ENCODE data around the gene AP2A2. TPM values are rescaled to one million over a fixed set of nuclear protein-coding genes. Genes with fewer than 3 reads are reported as not detected.

Gene AP2A2
- total RNA-seq, 1 experiment from 2014 or later, result 62.0 TPM

- Histone ChIP-seq H3K4me3 (ENCODE audit: low read depth, low read length, poor library complexity, severe bottlenecking) (no peak overlapping the region), H3K27ac (ENCODE audit: low read depth, low read length, poor library complexity, severe bottlenecking) (no peak overlapping the region), H3K9me3 (ENCODE audit: low read depth, low read length, poor library complexity, severe bottlenecking) (no peaks in the 10 kb centered on the region), H3K36me3 (ENCODE audit: insufficient read depth, low read length, poor library complexity, severe bottlenecking) (peaks cover 4% of the 10 kb centered on the region), H3K4me1 (ENCODE audit: insufficient read depth, low read length, poor library complexity, severe bottlenecking) (no peaks in the 10 kb centered on the region), H3K27me3 (replicated peaks; ENCODE audit: insufficient read depth, low read depth, low read length, poor library complexity) (no peaks in the 10 kb centered on the region)
- POLR2A ChIA-PET (ENCODE audit: low non-redundant PET), result no interaction called here
- no peak for DNase-seq (ENCODE audit: low spot score)
- BruUV-seq (replicated peaks), result no TSS peak
- intact Hi-C loops (cut with micrococcal nuclease; ENCODE audit: unreplicated experiment), result no loop called here
- TF ChIP-seq CTCF (conservative IDR thresholded peaks at IDR 0.05; ENCODE audit: low read depth, low read length) (no peak), EZH2 (IDR thresholded peaks at IDR 0.05; ENCODE audit: borderline replicate concordance, low read depth, low read length, poor library complexity, severe bottlenecking) (no peak)
- CTCF ChIA-PET, result no interaction called here
Observed at GRCh38 chr11:993632-994167, 68.0 kb downstream of the AP2A2 start.

- Histone ChIP-seq H3K27ac (ENCODE audit: low read depth, low read length, poor library complexity, severe bottlenecking) (no peak overlapping the region), H3K9me3 (ENCODE audit: low read depth, low read length, poor library complexity, severe bottlenecking) (no peaks in the 10 kb centered on the region), H3K36me3 (ENCODE audit: insufficient read depth, low read length, poor library complexity, severe bottlenecking) (peaks cover 2% of the 10 kb centered on the region), H3K4me1 (ENCODE audit: insufficient read depth, low read length, poor library complexity, severe bottlenecking) (no peaks in the 10 kb centered on the region), H3K27me3 (replicated peaks; ENCODE audit: insufficient read depth, low read depth, low read length, poor library complexity) (no peaks in the 10 kb centered on the region), H3K4me3 (ENCODE audit: low read depth, low read length, poor library complexity, severe bottlenecking) (no peak overlapping the region)
- BruUV-seq (replicated peaks), result no TSS peak
- POLR2A ChIA-PET (ENCODE audit: low non-redundant PET), result no interaction called here
- CTCF ChIA-PET, result no interaction called here
- TF ChIP-seq CTCF (conservative IDR thresholded peaks at IDR 0.05; ENCODE audit: low read depth, low read length), result no peak
- TF ChIP-seq EZH2 (IDR thresholded peaks at IDR 0.05; ENCODE audit: borderline replicate concordance, low read depth, low read length, poor library complexity, severe bottlenecking), result no peak
- no peak for DNase-seq (ENCODE audit: low spot score)
- intact Hi-C loops (cut with micrococcal nuclease; ENCODE audit: unreplicated experiment), result no loop called here
Observed at GRCh38 chr11:995044-995751, 69.5 kb downstream of the AP2A2 start.

GRCh38 chr11:995752-996420 lies 70.2 kb downstream of the AP2A2 start:
- Histone ChIP-seq H3K4me1 (ENCODE audit: insufficient read depth, low read length, poor library complexity, severe bottlenecking) (no peaks in the 10 kb centered on the region), H3K27ac (ENCODE audit: low read depth, low read length, poor library complexity, severe bottlenecking) (no peak overlapping the region), H3K4me3 (ENCODE audit: low read depth, low read length, poor library complexity, severe bottlenecking) (no peak overlapping the region), H3K9me3 (ENCODE audit: low read depth, low read length, poor library complexity, severe bottlenecking) (no peaks in the 10 kb centered on the region), H3K27me3 (replicated peaks; ENCODE audit: insufficient read depth, low read depth, low read length, poor library complexity) (no peaks in the 10 kb centered on the region), H3K36me3 (ENCODE audit: insufficient read depth, low read length, poor library complexity, severe bottlenecking) (peaks cover 2% of the 10 kb centered on the region)
- intact Hi-C loops (cut with micrococcal nuclease; ENCODE audit: unreplicated experiment), result no loop called here
- TF ChIP-seq EZH2 (IDR thresholded peaks at IDR 0.05; ENCODE audit: borderline replicate concordance, low read depth, low read length, poor library complexity, severe bottlenecking), result no peak
- no peak for TF ChIP-seq CTCF (conservative IDR thresholded peaks at IDR 0.05; ENCODE audit: low read depth, low read length)
- no peak for DNase-seq (ENCODE audit: low spot score)
- no TSS peak for BruUV-seq (replicated peaks)
- CTCF ChIA-PET, result no interaction called here
- POLR2A ChIA-PET (ENCODE audit: low non-redundant PET), result no interaction called here
